ENCODE results near the gene TTLL4.

Gene TTLL4

DNA sequence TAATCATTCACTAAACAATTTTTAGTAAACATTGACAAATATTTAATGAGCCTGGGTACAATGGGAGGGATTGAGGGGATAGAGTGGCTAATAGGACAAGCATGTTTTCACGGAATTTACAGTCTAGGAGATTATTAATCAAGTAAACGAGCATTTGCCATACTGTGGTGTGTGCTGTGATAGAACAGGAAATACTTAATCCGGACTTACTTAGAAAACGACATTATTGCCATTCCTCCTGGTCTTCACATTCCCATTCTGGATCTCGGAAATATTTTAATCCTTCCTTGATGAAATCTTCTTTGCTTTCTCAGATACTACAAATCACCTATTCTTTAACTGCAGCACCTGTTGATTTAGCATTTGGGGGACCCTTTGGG, 905 bp downstream of the TTLL4 start:
- peak overlapping the region; percentile 89 for H3K4me3 ChIP-seq (ENCODE audit: low read depth, low read length)

DNA sequence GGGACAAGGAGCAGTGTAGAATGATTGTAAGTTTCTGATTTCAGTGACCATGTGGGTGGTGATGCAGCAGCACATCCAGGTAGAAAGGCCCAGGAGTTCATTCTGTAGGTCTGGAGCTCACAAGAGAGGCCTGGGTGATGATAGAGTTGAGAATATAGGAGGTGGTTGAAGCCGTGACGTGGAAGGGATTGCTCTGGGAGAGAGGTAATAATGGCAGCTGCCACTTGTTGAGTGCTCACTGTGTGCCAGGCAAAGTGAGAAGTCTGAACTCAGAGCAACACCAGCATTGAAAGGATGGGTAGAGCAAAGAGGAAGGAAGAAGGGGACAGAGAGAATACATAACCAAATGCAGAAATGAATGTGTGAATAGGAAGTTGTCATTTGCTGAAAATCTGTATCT, 3.3 kb downstream of the TTLL4 start:
- no peak overlapping the region for H3K4me3 ChIP-seq (ENCODE audit: low read depth, low read length)

DNA sequence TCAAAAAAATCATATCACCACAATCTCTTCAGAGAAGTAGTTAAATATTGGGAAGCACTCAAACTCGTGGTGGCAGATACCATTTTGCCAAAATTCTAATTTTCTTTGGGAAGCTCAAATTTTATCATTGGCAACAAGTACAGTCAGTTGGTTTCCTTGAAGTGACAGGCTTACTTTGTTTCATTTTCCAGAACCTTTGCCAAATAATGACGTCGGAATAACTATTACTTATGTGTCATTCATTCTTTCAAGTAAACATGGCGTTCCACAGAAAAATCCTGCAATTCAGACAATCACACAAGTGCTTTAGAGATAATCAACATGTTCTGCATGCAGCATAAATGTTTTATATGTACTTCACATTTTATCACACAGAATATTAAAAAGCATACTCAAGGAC, 5.4 kb downstream of the TTLL4 start:
- no peak overlapping the region for H3K4me3 ChIP-seq (ENCODE audit: low read depth, low read length)

DNA sequence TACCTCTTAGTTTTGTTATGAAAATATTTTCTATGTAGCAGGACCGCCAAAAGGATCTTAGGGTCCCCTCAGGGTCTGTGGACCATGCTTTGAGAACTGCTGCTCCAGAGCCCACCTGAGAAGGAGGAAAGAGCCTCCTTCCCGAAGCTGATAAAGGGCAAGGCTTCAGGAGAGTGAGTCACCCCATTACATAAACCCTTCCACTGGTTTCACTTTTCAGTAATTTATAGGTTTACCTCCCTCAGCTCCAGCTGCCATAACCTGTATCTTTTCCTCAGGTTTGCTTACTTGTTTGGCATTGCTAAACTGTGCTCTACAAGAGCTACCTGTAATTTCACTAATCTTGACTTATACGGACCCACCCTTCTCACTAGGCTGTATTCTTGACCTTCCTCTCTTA, 6.6 kb downstream of the TTLL4 start:
- no peak overlapping the region for H3K4me3 ChIP-seq (ENCODE audit: low read depth, low read length)

DNA sequence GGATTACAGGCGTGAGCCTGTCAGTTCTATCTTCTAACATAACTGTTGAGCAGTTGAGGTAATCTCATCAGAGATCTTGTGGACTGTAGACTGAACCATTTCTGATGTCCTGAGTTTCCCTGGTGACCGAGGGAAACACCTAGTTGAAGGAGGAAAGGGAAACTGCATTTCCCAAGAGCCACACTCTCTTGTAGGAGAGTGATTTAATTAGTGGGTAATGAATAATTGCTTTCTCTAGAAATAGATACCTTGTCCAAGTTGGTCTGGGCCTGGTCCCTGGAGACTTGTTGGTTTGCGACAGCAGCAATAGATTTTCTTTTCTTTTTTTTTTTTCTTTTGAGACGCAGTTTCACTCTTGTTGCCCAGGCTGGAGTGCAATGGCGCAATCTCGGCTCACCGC, 7.4 kb downstream of the TTLL4 start:
- H3K4me3 ChIP-seq (ENCODE audit: low read depth, low read length): no peak overlapping the region

DNA sequence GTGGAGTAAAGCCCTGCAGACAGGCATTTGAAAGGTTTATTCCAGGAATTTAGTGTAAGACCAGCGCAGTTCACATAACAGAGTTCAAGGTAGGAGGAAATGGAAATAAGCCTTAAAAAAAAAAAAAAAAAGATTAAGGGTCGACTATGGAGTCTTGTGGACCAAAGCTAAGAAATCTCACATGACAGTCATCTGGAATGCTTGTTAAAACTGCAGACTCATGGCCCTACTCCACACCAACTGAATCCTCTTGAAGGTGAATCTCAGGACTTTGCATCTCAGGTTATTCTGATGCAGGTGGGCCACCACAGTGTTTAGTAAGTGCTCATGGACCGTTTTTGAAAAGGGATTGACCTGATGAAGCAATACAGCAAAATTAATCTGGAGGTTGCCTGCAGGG, 8.8 kb downstream of the TTLL4 start:
- no peak overlapping the region for H3K4me3 ChIP-seq (ENCODE audit: low read depth, low read length)

DNA sequence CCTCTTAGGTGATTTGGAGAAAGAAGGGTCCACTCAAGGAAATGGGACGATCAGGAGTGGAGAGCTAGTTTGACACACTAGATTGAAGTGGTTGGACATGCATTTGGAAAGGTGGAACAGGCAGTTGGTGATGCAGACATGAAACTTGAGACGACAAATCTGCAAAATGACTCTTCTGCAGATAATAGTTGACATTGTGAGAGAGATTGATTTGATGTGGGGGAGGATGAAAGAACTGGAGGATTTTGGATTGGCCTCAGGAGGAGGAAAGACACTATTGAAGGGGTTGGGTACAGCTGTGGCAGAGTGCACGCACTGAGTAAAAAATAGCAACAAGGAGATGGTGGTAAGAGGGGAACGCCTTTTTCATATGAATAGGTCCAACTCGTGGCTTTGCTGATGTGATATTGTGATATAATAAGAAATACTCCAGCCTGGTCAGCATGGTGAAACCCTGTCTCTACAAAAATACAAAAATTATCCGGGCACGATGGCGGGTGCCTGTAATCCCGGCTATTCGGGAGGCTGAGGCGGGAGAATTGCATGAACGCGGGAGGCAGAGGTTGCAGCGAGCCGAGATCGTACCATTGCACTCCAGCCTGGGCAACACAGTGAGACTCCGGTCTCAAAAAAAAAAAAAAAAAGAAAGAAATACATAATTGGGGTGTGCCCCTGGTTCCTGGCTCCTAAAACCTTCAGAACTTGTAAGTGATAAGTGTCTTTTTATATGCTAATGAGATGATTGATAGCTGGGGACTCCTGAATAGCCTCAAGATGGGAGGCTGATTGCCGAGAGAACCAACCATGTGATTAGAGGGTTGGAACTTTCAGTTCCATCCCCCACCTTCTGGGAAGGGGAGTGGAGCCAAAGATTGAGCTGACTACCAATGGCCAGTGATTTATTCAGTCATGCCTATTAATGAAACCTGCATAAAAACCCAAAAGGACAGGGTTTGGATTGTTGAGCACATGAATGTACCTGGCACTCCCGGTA, 9.7 kb downstream of the TTLL4 start:
- H3K4me3 ChIP-seq (ENCODE audit: low read depth, low read length): no peak overlapping the region

DNA sequence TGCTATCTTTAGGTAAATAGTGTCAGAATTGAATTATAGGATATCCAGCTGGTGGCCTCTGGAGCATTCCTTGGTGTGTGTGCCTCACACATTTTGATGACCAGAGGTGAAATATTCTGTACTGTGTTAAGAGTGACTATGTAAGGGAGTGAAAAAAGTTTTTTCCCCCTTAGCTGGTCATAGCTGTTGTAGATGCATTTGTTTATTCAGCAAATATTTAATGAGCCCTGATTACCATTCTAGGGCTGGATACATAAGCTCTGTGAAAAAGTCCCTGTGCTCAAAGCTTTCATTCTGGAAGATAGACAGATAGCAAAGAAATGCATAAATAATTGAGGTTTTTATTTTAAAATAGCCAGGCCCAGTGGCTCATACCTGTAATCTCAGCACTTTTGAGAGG, 10.9 kb downstream of the TTLL4 start:
- H3K4me3 ChIP-seq (ENCODE audit: low read depth, low read length): no peak overlapping the region

DNA sequence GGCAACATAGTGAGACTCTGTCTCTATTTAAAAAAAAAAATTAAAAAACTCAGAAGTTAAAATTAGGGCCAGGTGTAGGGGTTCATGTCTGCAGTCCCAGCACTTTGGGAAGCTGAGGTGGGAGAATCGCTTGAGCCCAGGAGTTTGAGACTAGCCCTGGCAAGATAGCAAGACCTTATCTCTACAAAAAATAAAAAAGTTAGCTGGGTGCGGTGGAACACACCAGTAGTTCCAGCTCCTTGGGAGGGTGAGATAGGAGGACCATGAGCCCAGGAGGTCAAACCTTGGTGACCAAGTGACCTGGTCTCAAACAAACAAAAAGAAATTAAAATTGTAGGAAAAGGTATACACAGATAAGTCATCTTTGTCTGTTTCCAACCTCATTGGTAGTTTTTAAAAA, 11.3 kb downstream of the TTLL4 start:
- H3K4me3 ChIP-seq (ENCODE audit: low read depth, low read length): no peak overlapping the region

DNA sequence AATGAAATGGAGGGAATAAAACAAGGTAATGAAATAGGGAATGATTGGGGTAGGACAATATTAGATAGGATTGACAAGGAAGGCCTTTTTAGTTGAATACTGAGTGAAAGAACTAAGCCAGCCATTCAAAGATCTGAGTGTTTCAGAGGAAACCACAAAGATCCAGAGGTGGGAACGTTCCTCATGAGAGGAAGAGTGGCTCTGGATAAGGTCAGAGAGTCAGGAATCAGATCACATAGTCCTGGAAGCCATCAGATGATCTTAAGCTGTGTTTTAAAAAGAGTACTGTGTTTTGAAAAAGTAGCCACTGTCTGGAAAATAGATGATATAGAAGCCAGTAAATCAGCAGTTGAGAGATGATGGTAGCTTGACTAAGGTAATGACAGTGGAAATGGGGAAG, 11.8 kb downstream of the TTLL4 start:
- H3K4me3 ChIP-seq (ENCODE audit: low read depth, low read length): no peak overlapping the region

DNA sequence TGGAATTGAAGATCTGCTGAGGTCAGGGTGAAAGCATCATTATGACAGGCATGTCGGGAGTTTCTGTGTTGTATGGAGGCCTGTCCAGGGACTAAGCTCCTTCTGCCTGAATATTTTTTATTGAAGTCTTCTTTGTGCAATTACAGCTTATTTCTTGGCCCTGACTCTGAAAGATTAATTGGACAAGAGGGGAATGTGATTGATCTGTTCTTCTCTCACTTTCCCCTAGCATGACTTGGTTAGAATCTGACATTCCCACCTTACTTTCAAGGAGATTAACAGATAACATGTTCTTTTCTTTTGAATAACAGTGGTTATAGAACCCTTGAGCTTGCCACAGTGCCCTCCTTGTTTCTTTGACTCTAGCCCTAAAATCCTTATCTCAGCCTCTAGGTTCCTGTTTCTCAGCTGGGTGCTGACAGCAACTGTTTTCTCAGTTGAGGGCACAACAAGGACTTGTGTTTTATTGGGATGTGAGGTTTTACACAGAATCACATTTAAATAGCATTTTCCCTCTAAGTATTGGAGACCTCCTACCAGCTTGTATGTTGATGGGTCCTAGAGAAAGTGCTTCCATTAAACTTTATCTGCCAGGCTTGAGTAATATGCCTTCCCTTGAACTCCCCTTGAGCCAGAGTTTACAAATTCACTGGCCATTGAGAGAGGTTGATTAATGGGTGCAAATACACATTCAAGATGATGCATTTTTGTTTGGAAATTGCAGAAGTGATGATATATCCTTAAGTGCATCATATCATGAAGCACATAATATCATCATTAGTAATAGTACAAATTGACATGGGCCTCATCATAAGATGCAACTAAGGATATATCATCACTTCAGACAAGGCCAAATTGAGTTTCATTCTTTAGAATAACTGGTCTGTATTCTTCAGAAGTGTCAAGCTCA, 12.5 kb downstream of the TTLL4 start:
- no peak overlapping the region for H3K4me3 ChIP-seq (ENCODE audit: low read depth, low read length)

DNA sequence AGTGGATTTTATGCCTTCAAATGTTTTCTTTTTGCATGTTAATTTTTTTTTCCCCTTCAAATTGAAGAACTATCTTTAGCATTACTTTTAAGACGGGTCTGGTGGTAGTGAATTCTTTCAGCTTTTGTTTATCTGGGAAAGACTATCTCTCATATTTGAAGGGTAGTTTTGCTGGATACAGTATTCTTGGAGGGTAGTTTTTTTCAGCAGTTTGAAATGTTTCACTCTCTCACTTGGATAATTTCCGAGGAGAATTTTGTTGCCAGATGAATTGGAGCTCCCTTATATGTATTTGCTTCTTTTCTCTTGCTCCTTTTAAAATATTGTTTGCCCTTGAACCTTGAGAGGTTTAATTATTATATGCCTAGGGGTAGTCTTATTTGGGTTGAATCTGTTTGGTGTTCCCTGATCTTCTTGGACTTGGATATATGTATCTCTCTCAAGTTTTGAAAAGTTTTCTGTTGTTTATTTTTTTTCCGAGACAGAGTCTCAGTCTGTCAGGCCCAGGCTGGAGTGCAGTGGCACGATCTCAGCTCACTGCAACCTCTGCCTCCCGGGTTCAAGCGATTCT, 15.5 kb downstream of the TTLL4 start:
- H3K4me3 ChIP-seq (ENCODE audit: low read depth, low read length): no peak overlapping the region

DNA sequence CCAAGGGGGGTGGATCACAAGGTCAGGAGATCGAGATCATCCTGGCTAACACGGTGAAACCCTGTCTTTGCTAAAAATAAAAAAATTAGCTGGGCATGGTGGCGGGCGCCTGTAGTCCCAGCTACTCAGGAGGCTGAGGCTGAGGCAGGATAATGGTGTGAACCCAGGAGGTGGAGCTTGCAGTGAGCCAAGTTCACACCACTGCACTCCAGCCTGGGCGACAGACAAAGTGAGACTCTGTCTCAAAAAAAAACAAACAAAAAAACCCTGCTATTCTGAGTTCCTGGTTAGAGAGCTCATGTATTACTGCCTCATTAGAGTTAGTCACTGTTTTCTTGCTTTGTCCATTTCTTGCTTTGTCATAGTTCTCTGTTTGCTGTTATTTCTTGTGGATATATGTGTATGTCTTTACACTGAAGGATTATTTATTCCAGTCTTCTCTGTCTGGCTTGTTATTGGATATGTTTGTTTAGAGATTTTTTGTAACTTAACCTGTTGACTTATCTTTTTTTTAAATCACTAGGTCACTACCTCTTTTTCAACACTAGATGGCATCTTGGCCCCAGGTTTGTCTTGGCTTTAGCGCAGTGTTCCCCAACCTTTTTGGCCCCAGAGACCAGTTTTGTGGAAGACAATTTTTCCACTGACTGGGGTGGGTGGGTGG, 17.0 kb downstream of the TTLL4 start:
- no peak overlapping the region for H3K4me3 ChIP-seq (ENCODE audit: low read depth, low read length)

DNA sequence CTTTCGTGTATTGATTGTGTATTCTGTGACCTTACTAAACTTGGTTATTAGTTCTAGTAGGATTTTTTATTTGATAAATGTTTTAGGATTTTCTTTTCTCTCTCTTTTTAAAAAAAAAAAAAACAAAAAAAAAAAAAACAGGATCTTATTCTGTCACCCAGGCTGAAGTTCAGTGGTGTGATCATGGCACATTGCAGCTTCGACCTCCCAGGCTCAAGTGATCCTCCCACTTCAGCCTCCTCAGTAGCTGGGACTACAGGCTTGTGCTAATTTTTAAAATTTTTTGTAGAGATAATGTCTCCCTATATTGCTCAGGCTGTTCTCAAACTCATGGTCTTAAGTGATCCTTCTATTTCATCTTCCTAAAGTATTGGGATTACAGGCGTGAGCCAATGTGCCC, 19.0 kb downstream of the TTLL4 start:
- H3K4me3 ChIP-seq (ENCODE audit: low read depth, low read length): no peak overlapping the region

DNA sequence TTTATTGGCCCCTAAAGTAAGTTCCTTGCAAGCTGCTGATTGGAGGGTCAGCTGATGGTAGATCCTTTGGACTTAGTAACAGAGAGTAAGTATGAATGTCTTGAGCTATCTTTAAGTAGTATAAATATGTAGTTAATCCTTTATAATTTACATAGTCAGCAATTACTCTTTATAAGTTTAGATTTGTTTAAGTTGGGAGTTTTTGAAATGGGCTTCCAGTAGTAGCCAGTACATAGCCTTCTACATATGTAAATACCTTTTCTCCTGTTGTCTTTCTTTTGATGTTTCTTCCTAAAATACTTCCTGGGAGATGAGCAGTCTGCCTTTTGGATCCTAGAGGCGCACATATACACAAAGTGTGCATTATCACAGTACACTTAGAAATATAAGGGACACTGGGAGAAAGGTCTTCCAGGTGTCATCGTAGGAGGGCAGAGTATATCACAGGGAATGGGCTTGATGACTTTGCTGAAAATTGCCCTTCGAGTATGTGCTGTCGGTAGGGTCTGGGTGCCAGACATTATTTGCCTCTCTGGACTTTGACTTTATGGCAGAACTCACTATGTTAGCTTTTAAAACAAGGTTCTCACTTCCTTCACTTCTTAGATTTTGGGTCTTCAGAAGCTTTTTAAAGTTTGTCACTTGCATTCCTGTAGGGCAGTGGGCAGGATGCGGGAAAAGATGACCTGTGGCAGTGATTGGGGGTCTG, 21.6 kb downstream of the TTLL4 start:
- H3K4me3 ChIP-seq (ENCODE audit: low read depth, low read length): no peak overlapping the region

DNA sequence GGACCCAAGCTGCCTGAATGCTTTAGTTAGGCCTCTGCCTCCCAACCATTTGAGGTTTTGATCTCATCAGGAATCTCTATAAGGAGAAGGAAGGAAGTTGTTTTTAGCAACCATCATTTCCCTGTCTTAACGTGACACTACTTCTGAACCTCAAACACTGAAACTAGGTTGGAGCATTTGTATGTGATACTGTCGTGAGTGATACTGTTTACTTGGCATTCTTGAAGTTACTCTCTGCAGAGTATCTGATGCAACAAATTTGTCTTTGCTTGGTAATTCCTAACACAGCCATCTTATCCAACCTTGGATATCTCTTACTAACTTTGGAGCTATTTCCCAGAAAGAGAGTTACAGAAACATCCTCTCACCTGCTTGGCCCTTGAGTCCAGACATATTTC, 22.1 kb downstream of the TTLL4 start:
- no peak overlapping the region for H3K4me3 ChIP-seq (ENCODE audit: low read depth, low read length)

DNA sequence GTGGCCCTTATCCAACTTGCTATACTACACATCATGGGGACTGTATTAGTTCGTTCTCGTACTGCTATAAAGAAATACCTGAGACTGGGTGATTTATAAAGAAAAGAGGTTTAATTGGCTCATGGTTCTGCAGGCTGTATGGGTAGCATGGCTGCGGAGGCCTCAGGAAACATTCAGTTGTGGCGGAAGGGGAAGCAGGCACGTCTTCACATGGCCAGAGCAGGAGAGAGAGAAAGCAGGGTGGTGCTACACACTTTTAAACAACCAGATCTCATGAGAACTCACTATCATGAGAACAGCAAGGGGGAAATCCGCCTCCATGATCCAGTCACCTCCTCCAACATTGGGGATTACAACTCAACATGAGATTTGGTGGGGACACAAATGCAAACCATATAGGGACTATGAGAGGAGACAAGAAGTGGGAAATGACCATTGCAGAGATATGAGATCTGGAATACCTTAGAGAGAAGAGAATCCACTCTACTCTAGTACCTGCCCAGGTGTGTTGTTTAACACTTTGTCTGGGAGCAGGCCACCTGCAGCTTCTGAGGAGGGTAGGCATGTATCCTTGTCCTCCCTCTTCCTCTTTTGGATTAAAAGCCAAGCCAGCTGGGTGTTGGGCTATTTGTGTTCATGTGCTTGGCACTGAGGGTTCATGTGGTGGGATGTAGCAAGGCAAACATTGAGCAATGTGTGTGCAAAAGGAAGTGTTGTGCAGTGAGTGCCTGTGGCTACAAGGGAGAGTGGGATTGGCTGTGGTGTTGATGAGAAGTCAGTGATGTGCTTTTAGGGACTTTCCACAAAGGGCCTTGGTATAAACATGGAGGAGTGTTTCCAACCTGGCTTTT, 22.8 kb downstream of the TTLL4 start:
- no peak overlapping the region for H3K4me3 ChIP-seq (ENCODE audit: low read depth, low read length)

DNA sequence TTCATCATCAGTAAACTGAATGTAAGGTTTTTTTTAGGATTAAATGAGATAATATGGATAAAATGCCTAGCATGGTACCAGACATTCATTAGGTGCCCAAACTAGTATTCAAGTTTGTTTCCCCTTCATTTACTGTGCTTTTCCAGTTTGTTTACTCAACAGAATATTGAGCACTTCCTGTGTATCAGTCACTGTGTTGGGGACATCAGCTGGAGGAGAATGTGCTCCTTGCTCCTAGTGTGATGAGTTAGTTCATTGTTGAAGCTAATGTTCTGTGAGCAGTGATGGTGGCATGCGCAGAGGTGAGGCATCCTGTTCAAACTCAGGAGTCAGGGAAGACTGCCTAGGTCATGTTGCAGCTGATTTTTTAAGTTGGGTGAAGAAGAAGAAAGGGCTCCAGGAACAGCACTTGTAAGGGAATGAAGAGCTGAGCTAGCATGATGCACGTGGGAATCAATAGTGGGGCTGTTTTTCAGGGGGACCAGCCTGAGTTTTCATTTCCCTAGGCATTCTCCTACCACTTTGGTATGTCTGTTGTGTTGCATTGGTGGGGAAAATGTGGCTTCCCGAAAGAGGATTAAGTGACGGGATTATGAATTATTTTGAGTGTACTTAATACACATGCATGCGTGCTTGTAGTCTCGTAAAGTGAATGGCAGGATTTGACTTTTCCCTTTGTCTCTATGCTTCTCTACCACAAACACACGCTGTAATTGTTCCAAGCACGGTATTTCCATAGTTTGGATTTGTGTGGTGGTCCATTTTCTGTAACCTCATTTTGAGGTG, 23.7 kb downstream of the TTLL4 start:
- no peak overlapping the region for H3K4me3 ChIP-seq (ENCODE audit: low read depth, low read length)

DNA sequence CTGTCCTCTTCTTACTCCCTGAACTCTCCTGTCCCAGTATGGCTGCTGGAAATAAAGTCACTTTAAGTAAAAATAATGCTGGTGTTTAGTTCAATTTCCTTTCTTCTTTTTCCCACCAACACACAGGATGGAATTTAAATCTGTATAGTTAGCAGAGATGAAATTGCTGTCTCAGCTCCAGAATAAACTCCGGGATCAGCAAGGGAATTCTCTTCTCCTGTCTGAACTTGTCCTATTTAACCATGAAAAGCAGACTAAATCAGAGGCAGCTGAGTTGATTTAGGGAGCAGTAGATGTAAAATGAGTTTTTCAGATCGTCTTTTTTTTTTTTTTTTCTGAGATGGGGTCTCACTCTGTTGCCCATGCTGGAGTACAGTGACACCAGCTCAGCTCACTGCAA, 25.9 kb downstream of the TTLL4 start:
- no peak overlapping the region for H3K4me3 ChIP-seq (ENCODE audit: low read depth, low read length)
